Glomerular endothelial cell (primary cell): ENCODE measurements around the gene RARA. TPM values are rescaled to one million over a fixed set of nuclear protein-coding genes. Genes with fewer than 3 reads are reported as not detected.

ENCODE experiments used
- DNase-seq: peaks from one replicate; pipeline ENCODE4 v3.0.0-alpha.2; 2011; ENCODE audit warnings: low read depth, low spot score; ENCODE audit errors: extremely low read depth
- total RNA-seq: library from RNA; depleted of rRNA; stranded (reverse); fragments of >200 nt; gene quantifications from 2 replicates; pipeline ENCODE4 v1.2.3, GENCODE V29; 2015

Gene RARA
- total RNA-seq, 1 donor from 2014 or later: 60.4 TPM

DNA sequence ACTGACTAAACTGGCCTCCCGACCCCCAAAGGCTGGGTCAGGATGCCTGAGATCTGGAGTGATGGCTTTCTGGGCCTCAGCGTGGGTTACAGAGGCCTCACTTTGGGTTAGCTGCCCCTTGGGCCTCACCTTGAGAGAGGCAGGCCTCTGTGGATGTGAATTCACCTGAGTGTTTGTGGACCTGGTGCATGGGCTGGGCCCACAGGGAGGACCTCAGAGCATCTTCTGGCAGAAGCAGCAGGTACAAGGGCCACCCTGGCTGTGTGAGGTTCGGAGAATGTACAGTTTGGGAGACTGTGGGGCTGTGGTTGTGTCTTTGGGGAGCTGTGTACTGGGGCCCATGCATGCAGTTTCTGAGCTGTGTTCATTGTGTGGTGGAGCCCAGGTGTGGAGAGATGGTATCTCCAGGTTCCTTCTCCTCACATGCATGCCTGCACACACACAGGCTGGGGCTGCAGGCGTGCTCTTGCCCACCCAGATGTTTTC, 18.3 kb downstream of the RARA start:
- DNase-seq: no peak

- DNase-seq: no peak
Measured at GRCh38 chr17:40327735-40328385, 18.9 kb downstream of the RARA start.

GRCh38 chr17:40328386-40328766, 19.4 kb downstream of the RARA start:
- no peak for DNase-seq

DNA sequence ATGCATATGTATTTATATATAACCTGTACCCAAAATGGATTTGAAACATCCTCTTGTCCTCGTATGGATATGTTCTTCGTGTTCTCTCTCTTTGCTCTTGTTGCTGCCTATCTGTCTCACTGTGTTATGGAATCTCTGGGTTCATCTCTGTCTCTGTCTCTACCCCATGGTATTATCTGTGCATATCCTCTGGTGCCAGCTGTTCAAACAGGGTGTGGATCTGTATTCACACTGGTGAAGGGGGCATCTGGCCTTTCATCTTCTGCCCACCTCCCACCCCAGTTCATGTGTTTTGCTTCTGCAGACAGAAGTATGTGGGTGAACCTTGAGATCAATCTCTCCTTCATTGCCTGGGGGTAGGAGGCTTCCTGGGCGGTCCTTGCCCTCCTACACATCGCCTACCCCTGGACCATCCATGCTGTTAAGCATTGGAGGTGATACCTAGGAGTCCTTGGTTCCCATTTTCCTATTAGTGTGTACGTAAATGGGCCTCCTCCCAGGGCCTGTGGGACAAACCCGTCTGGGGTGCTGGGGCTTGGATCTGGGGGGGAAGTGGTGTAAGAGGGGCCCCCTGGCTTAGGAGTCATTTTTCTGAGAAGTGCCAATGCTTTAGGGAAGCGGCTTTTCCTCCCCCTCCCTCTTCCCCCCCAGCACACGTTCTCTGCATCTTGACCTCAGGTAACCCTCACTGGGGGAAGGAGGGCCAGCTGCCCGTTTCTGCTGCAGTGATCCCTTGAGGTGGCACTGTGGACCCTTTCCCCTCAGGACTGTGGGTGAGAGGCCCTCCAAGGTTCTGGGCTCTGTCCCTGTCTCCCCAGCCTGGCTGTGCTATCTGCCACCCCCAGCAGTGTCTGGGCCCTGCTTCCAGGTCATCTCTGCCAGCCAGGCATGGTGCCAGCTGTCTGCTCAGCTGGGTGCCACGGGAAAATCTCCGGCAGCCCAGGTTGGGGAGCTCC, 21.1 kb downstream of the RARA start:
- no peak for DNase-seq

GRCh38 chr17:40330850-40331470, 22.0 kb downstream of the RARA start:
- no peak for DNase-seq

- no peak for DNase-seq
Measured at GRCh38 chr17:40331743-40332641, 23.0 kb downstream of the RARA start.

DNA sequence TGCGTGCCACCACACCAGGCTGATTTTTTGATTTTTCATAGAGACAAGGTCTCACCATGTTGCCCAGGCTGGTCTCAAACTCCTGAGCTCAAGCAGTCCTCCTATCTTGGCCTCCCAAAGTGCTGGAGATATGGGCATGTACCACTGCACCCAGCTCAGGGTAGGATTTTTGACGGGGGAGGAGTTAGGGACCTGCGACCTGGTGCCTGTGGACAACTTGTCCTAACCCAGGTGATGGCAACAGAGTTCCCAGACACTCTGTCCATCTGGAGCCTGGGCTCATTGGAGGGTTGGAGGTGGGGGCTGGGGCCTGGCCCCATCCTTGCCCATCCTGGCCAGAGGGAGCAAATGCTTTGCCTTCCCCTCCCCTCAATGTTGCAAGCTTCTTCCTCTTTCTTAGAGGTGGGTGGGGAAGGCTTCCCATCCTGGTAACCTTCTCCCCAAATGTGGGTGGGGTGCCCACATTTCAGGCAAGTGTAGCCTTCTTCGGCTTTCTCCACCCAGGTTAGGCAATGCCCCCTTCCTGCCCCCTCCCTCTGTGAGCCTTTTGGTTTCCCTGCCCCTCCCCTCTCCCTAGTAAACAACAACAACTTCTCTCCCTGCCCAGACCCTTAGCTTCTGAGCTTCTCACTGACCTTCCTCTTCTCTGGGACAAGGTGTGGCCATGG, 24.9 kb downstream of the RARA start:
- DNase-seq: no peak

- no peak for DNase-seq
Measured at GRCh38 chr17:40335620-40336019, 26.6 kb downstream of the RARA start.

DNA sequence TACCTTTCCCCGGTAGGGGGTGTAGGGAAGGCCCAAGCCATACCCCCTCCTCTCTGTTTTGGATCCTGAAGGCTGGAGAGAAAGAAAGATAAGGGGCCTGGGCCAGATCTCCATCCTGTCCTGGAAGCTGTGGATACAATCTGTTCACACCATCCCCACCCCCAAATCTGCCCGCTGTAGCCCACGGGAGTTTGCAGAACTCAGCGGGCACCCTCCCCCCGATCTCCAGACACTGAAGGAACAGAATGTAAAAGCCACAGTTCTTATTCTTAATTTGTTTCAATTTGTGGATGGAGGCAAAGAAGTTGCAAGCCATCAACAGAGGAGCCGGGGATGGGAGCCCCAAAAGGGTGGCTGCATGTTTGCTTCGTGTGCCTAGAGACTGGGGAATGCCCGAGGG, 28.4 kb downstream of the RARA start:
- no peak for DNase-seq

GRCh38 chr17:40338058-40338457, 29.1 kb downstream of the RARA start:
- no peak for DNase-seq

DNA sequence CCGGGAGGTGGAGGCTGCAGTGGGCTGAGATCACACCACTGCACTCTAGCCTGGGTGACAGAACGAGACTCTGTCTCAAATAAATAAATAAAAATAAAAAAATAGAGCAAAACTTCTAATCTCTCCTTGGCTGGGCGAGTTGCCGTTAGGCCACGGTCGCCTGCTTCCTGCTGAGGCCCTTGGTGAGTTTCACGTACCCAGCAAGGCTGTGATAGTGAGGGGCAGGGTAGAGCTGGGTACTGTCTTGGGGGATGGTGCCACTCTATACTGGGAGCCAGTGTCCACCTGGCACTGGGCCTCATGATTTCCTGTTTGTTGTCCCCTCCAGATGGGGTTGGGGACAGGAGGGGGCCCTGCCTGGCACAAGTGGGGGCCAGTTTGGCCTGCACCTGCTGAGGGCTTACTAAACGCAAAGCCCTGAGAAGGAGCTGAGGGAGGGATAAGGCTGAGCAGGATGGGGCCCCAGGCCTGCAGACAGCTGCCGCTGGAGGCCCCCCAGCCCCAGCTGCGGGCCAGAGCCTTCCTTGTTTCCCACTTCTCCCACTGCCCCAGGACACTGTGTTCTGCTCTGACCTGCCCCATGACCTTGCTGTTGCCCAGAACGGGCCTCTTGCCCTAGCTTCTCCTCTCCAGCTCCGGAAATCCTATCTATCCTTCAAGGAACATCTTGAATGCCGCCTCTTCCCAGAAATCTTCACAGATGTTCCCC, 30.1 kb downstream of the RARA start:
- no peak for DNase-seq

DNA sequence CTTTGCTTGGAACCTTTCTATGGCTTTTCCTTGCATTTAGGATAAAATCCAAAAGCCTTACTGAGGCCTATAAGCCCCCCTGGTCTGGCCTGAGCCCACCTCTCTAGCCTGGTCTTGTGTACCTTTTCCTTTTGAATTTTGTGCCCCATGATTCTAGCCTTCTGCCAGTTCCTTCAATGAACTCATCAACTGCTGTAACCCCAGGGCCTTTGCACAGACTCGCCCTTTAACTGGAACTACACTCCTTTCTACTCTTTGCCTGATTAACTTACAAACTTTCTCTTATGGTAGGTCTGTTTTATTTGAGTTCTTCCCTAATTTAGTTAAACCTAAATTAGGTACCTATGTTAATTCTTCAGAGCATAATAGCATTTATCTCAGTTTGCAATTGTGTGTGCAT, 31.3 kb downstream of the RARA start:
- DNase-seq: no peak

DNA sequence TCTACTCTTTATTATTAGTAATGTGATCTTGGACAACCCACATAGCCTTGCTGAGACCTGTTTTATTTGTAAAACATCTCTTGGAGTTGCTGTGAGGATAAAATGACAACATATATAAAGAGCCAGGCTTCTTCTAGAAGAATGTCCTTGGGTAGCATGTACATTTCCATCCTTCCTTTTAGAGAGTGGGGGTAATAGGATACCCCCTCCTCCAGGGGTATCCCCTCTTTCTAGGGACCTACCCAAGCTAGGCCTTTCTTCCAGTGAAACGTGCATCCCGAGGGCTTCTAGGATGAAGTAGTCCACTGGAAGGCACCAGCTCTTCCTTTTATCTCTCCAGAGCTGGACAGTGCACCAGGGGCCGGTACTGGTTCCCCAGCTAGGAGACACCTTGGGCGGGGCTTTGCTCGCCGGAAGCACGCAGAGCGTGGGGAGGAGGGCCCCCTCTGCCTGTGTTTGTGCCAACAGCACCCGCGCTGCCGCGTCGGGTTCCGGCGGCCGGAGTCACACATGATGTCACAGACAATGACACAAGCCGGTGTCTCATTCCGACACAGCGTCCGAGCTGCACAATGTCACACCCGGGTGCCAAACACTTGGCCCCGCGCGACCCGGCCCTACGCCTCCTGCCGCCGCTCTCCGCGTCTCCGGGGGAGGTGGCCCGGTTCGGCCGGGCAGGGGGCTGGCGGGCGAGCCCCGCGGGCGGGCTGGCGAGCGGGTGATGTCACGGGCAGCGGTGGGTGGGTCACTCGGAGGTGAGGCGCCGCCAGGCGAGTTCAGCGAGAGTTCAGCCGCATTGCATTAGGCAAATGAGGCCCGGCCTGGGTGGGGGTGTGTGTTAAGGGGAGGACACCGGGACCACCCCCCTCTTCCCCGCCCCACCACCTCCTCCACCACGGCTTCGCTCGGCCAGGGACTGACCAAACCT, 32.2 kb downstream of the RARA start:
- DNase-seq: no peak

GRCh38 chr17:40341808-40342503, 33.0 kb downstream of the RARA start:
- no peak for DNase-seq

- no peak for DNase-seq
Measured at GRCh38 chr17:40342504-40343218, 33.7 kb downstream of the RARA start.

GRCh38 chr17:40343219-40344119, 34.5 kb downstream of the RARA start:
- no peak for DNase-seq
